K562 (cell line): ENCODE measurements around the gene BPNT1. TPM values are rescaled to one million over a fixed set of nuclear protein-coding genes. Genes with fewer than 3 reads are reported as not detected.

Experiments
- ARHGAP35 ChIP-seq: fragments of 450-650 bp; IDR thresholded peaks from 2 replicates; pipeline ENCODE4 v1.6.1; 2018; ENCODE audit not compliant: partially characterized antibody
- BRD4 ChIP-seq: fragments of 200-600 bp; sonication (generic); IDR thresholded peaks from 2 replicates; pipeline ENCODE4 v1.6.1; 2017; ENCODE audit warnings: inconsistent platforms
- BRD9 ChIP-seq: fragments of 450-650 bp; IDR thresholded peaks from 2 replicates; pipeline ENCODE4 v1.6.1; 2018; ENCODE audit warnings: low read depth; ENCODE audit not compliant: partially characterized antibody
- CCAR2 ChIP-seq: fragments of 200-400 bp; formaldehyde crosslinking; IDR thresholded peaks from 2 replicates; pipeline ENCODE4 v1.6.1; 2017; ENCODE audit warnings: mild to moderate bottlenecking, low read depth, low read length
- DACH1 ChIP-seq: fragments of 450-650 bp; IDR thresholded peaks from 2 replicates; pipeline ENCODE4 v1.6.1; 2018; ENCODE audit not compliant: partially characterized antibody
- DIDO1 ChIP-seq: fragments of 450-650 bp; IDR thresholded peaks from 2 replicates; pipeline ENCODE4 v1.6.1; 2016; ENCODE audit warnings: low read depth, missing biosample characterization, missing genetic modification characterization
- ELF1 ChIP-seq: fragments of 200-800 bp; sonication (Bioruptor generic); IDR thresholded peaks from 2 replicates; pipeline ENCODE4 v1.6.1; 2016; ENCODE audit warnings: missing genetic modification characterization, missing compliant biosample characterization
- MED1 ChIP-seq: sonication (generic); formaldehyde crosslinking; IDR thresholded peaks from 2 replicates; pipeline ENCODE4 v1.8.1; 2023; ENCODE audit warnings: missing genetic modification reagents, borderline replicate concordance
- NFE2L1 ChIP-seq: fragments of 450-650 bp; IDR thresholded peaks from 2 replicates; pipeline ENCODE4 v1.6.1; 2016; ENCODE audit warnings: missing genetic modification characterization, low read depth, mild to moderate bottlenecking, missing compliant biosample characterization, moderate library complexity, borderline replicate concordance
- NUFIP1 ChIP-seq: fragments of 450-650 bp; IDR thresholded peaks from 2 replicates; pipeline ENCODE4 v1.6.1; 2018; ENCODE audit not compliant: partially characterized antibody
- PCBP2 ChIP-seq: fragments of 200-400 bp; formaldehyde crosslinking; IDR thresholded peaks from 2 replicates; pipeline ENCODE4 v1.6.1; 2018; ENCODE audit warnings: low read length, low read depth, mild to moderate bottlenecking, moderate library complexity; ENCODE audit not compliant: poor library complexity, severe bottlenecking
- SMC3 ChIP-seq: conservative IDR thresholded peaks from 2 replicates; pipeline ENCODE4 v1.6.1; 2011; ENCODE audit warnings: low read depth, low read length, improper control_type of control experiment; ENCODE audit not compliant: insufficient read depth
- SRF ChIP-seq, 2 experiments: fragments of 250-450, 450-650 bp in 1 of 2; sonication (Bioruptor Pico) in 1 of 2; sonication (generic) in 1 of 2; formaldehyde crosslinking; IDR thresholded peaks; 2 replicates each; pipeline versions ENCODE4 v1.5.0 to v1.5.1; 2020 to 2022; ENCODE audit warnings: mild to moderate bottlenecking in 1 of 2, missing genetic modification reagents in 1 of 2
- ZBTB8A ChIP-seq: fragments of 450-650 bp; IDR thresholded peaks from 2 replicates; pipeline ENCODE4 v1.6.1; 2018; ENCODE audit warnings: mild to moderate bottlenecking, moderate library complexity; ENCODE audit not compliant: partially characterized antibody
- ZC3H11A ChIP-seq: IDR thresholded peaks from 2 replicates; pipeline ENCODE4 v1.6.1; 2012; ENCODE audit warnings: low read depth, low read length, improper control_type of control experiment
- ZC3H8 ChIP-seq: fragments of 450-650 bp; IDR thresholded peaks from 2 replicates; pipeline ENCODE4 v1.6.1; 2017
- ZFP91 ChIP-seq: sonication (generic); formaldehyde crosslinking; IDR thresholded peaks from 2 replicates; pipeline ENCODE4 v1.8.0; 2022; ENCODE audit warnings: mild to moderate bottlenecking, missing genetic modification reagents
- ZKSCAN3 ChIP-seq: fragments of 250-450 bp; sonication (Bioruptor Pico); IDR thresholded peaks from 2 replicates; pipeline ENCODE4 v1.4.0; 2020
- ZNF583 ChIP-seq: fragments of 250-450 bp; sonication (Bioruptor Pico); IDR thresholded peaks from 2 replicates; pipeline ENCODE4 v1.4.0; 2020
- ZNF696 ChIP-seq: fragments of 250-450 bp; sonication (Bioruptor Pico); conservative IDR thresholded peaks from 2 replicates; pipeline ENCODE4 v1.4.0; 2020; ENCODE audit warnings: mild to moderate bottlenecking, moderate library complexity
- polyA plus RNA-seq, 8 experiments: library from polyadenylated mRNA; depleted of rRNA in 4 of 8; stranded (reverse) in 5 of 8; unstranded in 3 of 8; fragments of >200 nt; fragmentation: Nextera tagmentation in 2 of 8; fragmentation: Illumina TruSeq in 1 of 8; extraction: Ambion mirVana in 2 of 8; extraction: Trizol in 1 of 8; gene quantifications; 2 replicates each; pipeline versions ENCODE4 v1.2.1 to v1.2.3, GENCODE V29; 2011 to 2014; ENCODE audit warnings: inconsistent platforms in 1 of 8, missing spikeins in 1 of 8
- total RNA-seq, 7 experiments: library from RNA; depleted of rRNA in 6 of 7; stranded (reverse); fragments of >200 nt in 6 of 7; fragmentation: Illumina TruSeq in 2 of 7; extraction: Trizol in 2 of 7; gene quantifications; 2 replicates each; pipeline versions ENCODE4 v1.2.1 to v1.2.3, GENCODE V29; 2011 to 2021; ENCODE audit warnings: low replicate concordance in 1 of 7

The BPNT1 gene
- total and polyA plus RNA-seq, 9 of the 15 experiments (the other 6 are each of a cell fraction or from before 2014, with no cell fraction given): 30.2 to 73.8 (median 40.5) TPM

DNA sequence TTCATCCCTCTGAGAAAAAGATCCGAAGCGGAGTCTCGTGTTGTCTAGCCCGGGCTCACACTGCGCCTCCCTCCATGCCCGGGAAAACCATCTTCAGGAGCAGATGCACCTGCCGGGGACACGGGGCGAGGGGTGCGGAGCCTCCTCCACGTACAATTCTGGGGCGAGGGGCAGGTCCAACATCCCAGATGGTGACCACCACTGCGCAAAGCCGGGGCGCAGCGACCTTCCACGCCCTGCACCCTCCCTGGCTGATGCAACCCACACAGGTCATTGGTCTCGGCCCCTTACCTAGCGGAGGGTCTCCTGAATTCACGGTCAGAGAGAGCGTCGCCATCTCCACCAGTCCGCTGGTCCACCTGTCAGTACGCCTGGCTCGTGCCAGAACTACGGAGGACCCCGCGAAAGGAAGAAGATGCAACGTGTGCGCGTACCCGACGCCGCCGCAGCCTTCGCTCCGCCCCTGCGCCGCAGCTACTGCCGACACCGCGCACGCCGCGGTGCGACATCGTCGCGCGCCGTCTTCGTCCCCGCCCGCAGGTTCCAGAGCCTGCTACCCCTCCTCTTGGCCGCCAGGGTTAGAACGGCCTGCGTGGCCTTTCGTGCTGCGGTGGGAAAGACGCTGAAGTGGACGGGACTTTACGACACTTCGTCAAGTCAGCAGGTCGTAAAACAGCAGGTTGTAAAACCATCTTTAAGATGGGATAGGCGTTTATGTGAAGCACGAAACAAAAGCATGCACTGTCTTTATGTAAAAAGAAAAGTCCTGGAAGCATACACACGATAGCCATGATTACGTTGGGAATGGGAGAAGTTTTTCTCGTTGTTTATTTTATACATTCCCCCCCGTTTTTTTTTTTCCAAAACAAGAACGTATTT is 43.3 kb downstream of the BPNT1 start, which contains the start of gene EPRS1 (continued):
- no peak for TF ChIP-seq NFE2L1 (tag)
- TF ChIP-seq MED1 (CRISPR knock-in tag): no peak
- no peak for TF ChIP-seq ELF1 (tag)
- TF ChIP-seq DACH1: no peak
- no peak for TF ChIP-seq ZFP91
- TF ChIP-seq ZC3H8: no peak
- no peak for TF ChIP-seq ZNF696 (CRISPR knock-in tag)
- no peak; the same call in 1 of the 2 replicates for TF ChIP-seq ZKSCAN3
- no peak; a peak in 1 of 4 replicates for TF ChIP-seq SRF (CRISPR knock-in tag; IDR thresholded peaks at IDR 0.05)
- no peak for TF ChIP-seq NUFIP1
- no peak for TF ChIP-seq CCAR2
- TF ChIP-seq BRD4: no peak; the same call in none of the 2 replicates
- TF ChIP-seq ZBTB8A: no peak
- peak; percentile 52; the same call in 1 of the 2 replicates for TF ChIP-seq DIDO1 (tag)
- peak; percentile 21 for TF ChIP-seq ARHGAP35
- no peak; the same call in 1 of the 2 replicates for TF ChIP-seq ZNF583 (CRISPR knock-in tag)
- TF ChIP-seq SMC3: peak; percentile 55; the same call in 1 of the 2 replicates
- 0 out of 2 replicates have a peak, but pooled peaks have one; percentile 57 for TF ChIP-seq ZC3H11A
- peak; percentile 20 for TF ChIP-seq BRD9
- TF ChIP-seq PCBP2: no peak
